NCI-H2196 (cell line): ENCODE measurements around the gene VIT.
"Not testable (repeated sequence)": the region's sequence is repeated elsewhere in the genome, so short reads cannot be mapped to it uniquely, and the experiment has no call there.

Source experiments
- DNase-seq: peaks from one replicate; lab custom pipeline; 2025; ENCODE audit not compliant: unreplicated experiment; lab: John Stamatoyannopoulos, UW

VIT gene

GRCh38 chr2:36677996-36678605, 18.4 kb upstream of the VIT start:
- DNase-seq = no peak

GRCh38 chr2:36678856-36679255, 17.7 kb upstream of the VIT start:
- no peak for DNase-seq

DNA sequence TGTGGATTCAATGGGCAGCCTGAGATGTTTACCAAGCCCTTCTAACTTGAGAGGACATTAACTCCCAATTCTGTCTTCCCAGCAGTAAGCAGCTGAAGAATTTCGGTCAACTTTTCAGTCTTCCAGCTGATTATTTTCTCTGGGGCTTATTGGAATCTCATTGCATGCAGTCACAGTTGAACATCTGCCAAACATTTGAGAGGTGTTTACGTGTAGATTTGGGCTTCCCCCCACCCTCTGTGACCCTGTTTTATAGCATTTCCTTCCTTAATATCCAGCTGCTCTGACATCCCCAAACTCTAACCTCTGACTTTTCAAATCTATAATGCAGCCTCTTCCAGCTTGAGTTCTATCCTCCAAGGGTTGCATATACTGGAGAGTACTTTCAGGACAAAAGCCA, 16.5 kb upstream of the VIT start:
- DNase-seq = no peak

DNA sequence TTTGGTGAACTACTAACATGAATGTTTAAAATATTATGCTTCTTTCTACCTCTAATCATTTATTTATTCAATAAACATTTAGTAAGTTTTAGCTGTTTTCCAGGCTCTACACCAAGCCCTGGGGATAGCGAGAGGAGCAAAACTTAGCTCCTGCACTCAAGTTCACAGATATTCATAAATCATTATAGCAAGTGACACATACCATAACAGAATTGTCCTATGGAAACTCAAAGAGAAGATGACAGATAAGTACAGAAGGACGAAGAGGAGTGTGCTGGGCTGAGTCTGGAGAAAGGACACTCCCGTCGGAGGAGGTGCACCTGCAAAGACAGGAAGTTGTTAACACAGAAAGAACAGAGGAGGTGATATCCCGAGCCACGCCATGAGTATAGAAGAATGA, 13.9 kb upstream of the VIT start:
- no peak for DNase-seq

DNA sequence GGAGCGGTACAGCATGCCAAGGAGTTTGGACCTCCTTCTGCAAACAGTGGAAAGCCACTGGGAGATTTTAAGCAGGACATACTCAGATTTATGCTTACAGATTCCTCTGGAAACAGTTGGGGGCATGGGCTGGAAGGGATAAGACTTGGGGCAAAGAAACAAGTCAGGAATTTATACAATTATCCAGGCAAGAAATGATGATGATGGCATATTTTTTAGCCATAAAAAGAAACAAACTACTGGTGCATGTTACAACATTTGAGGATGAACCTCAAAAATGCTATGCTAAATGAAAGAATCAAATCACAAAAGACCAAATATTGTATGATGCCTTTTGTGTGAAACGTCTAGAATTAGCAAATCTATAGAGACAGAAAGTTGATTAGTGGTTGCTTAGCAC, 13.5 kb upstream of the VIT start:
- DNase-seq = no peak

DNA sequence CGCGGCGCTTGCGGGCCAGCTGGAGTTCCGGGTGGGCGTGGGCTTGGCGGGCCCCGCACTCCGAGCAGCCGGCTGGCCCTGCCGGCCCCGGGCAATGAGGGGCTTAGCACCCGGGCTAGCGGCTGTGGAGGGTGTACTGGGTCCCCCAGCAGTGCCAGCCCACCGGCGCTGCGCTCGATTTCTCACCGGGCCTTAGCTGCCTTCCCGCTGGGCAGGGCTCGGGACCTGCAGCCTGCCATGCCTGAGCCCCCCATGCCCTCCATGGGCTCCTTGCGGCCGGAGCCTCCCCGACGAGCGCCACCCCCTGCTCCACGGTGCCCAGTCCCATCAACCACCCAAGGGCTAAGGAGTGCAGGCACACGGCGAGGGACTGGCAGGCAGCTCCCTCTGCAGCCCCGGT, 8.2 kb upstream of the VIT start:
- DNase-seq = not testable (repeated sequence)

GRCh38 chr2:36689013-36689412, 7.5 kb upstream of the VIT start:
- DNase-seq = not testable (repeated sequence)

DNA sequence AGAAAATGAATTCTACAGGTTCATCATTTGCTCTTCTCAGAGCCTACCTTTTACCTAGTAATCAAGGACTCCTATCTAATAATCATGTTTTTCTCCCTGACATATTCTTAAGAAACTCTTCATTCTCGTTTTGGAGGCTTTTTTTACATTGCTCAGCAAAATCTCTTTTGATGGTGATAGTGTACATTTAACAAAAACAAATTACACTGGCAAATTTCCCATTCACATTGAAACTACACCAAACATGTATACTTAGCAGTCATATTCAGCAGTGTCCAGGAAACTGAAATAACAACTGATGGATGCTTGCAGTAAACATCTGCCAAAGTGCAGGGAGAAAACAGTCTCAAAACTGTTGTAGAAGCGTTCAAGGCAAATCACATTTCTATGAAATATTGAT, 4.4 kb upstream of the VIT start:
- DNase-seq = no peak

DNA sequence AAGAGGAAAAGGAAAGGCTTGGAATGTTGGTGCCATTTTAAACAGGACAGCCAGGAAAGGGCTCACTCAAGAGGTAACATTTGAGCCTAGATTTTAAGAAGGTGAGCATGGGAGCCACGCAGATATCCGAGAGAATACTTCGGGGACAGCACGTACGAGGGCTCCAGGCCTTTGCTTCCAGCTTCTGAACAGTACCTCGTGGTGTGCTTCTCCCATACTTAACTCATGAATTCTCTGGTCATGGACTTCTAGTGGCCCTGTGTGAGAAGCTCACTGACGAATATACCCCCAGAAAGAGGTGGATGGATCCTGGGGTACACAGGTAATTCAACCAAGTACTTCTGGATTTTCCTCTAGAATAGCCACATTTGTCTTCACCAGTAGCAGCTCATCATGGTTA, 2.7 kb upstream of the VIT start:
- DNase-seq = no peak

DNA sequence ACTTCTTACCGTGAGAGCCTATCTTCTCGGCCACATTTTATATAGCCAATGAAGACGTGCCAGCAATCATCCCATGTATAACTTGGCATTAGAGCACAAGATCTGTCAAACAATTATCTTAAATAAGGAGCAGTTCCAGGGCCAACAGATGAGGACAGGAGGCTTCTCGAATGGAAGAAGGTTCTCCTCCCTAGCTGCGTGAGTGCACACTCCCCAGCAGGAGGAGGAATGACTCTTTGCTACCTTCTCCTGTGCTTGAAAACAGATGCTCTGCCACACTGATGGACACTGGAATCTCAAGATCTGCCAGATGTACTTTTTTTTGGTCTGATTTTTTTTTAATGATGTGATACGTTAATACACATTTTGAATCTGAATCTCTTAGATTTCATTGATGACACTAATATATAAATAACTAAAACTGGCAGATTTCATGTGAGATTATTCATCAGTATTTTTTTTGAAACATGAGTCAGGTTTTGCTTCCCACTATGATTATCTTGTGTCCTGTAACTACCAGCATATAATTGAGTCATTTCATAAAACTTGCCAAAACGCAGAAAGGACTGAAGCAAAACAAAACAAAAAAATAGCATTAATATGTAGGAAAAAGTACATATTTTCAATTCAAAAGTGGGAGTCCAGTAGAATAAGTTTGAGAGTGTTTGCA, 626 bp upstream of the VIT start:
- no peak for DNase-seq

GRCh38 chr2:36697424-36698066, 1.0 kb downstream of the VIT start:
- DNase-seq = no peak

DNA sequence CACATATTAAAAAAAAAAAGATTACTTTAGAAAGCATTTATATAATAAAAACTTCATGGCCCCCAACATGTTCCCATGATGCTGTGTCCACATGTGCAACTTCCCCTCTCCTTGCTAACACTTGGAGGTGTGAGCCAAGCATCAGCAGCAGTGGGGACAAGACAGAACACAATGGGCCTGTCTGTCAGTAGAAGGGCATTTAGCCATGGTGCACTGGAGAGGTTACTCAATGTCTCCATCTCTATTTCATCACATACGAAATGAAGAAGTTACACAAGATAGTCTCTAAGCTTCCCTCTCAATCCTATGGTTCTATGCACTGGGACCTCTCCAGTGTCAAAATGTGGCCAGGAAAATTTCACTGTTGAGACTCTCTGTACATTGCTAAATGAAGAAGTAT, 2.5 kb downstream of the VIT start:
- no peak for DNase-seq

- DNase-seq = no peak
These were observed 3.8 kb downstream of the VIT start for GRCh38 chr2:36700311-36700710.

GRCh38 chr2:36701391-36701795, 4.9 kb downstream of the VIT start:
- DNase-seq = no peak

GRCh38 chr2:36701918-36702317, 5.4 kb downstream of the VIT start:
- DNase-seq = no peak

DNA sequence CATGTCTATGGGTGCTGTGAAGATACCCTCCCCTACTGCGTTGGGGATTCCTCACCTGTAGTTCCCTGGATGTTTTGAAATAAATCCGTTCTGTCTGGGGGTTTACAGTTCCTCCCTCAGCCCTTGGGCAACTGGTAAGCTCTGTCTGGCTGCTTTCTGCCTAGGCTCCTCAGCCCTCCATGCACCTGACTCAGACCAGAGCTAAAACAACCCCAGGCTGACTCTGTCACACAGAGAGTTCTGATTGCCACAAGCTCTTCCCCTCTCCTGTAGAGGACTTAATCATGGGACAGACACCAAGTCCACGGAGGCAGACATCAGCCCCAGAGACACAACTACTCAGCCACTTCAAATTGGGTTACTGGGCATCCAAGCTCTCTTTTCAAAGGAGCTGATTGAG, 6.3 kb downstream of the VIT start:
- DNase-seq = no peak

DNA sequence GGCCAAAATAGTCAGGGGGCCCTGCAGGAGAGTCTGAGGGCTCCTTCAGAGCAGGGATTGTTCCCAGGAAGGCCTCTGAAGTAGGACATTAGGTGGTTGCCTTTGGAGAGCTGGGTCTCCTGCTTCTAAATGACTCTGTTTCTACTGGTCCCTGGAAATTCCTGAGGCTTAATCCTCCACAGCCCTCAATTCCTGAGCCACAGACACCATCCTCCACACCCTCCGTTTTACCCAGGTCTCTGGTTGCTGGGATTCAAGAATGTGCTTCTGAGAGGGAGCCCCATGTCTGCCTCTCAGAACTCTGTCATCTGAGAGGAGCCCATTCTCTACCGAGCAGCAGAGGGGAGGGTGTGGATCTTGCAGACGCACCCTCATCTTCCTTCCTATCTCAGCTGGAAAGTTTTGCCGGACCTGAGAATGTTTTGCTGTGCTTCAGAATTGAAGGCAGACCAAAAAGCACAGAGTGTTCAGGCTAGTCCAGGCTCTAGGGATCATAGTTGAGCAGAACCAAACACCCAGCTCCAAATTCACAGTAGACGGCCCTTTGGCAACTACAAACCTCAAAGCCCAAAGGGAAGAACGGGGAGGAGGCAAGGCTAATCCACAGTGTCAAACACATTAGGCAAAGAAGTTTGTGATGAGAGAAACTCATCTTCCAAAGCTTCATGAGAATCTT, 8.1 kb downstream of the VIT start:
- DNase-seq = no peak

- DNase-seq = no peak
These were observed 9.0 kb downstream of the VIT start for GRCh38 chr2:36705326-36706020.

GRCh38 chr2:36706021-36706876, 9.7 kb downstream of the VIT start:
- no peak for DNase-seq

DNA sequence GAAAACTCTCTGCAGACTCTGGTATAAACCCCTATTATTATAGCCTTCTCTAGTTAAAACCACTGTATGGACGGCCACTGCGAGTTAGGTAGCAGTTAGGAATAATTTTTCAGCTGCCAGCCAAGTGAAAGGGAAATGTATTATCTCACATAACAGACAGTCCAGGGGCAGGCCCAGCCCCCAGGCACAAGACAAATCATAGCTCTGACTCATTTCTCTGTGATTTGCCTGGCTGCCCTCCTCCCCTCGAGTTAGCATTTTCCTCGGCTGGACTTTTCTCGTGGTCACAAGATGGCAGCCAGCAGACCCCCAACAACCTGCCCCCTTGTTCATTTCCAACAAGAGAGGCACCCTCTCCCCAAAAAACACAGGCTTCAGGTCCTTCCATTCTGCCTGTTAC, 10.5 kb downstream of the VIT start:
- no peak for DNase-seq
